DMS 273 (cell line): ENCODE data around the gene MYO16.
"Not testable (repeated sequence)": the region's sequence is repeated elsewhere in the genome, so short reads cannot be mapped to it uniquely, and the experiment has no call there.

ENCODE experiments used
- DNase-seq: peaks from one replicate; lab custom pipeline; 2025; ENCODE audit not compliant: unreplicated experiment; lab: John Stamatoyannopoulos, UW

MYO16 gene

GRCh38 chr13:109215377-109215776 is 586.0 kb downstream of the MYO16 start:
- no peak for DNase-seq

DNA sequence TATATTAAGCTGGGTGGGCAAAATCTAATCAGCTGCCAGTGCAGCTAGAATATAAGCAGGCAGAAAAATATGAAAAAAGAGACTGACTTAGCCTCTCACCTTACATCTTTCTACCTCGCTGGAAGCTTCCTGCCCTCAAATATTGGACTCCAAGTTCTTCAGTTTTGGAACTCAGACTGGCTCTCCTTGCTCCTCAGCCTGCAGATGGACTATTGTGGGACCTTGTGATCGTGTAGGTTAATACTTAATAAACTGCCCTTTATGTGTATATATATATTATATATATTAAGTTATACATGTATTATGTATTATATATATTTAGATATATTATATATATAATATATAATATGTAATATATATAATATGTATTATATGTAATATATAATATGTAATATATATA is 588.1 kb downstream of the MYO16 start:
- not testable (repeated sequence) for DNase-seq

DNA sequence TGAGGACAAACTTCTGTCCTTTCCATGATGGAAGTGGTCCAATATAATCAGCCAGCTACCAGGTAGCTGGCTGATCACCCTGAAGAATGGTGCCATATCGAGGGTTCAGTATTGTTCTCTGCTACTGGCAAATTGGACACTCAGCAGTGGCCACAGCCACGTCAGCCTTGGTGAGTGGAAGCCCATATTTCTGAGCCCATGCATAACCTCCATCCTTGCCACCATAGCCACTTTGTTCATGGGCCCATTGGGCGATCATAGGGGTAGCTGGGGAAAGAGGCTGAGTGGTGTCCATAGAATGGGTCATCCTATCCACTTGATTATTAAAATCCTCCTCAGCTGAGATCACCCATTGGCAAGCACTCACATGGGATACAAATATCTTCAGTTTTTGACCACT is 591.2 kb downstream of the MYO16 start:
- no peak for DNase-seq

- DNase-seq: no peak
Observed at GRCh38 chr13:109224033-109224432, 594.6 kb downstream of the MYO16 start.

GRCh38 chr13:109226631-109227030 is 597.2 kb downstream of the MYO16 start:
- DNase-seq: no peak

DNA sequence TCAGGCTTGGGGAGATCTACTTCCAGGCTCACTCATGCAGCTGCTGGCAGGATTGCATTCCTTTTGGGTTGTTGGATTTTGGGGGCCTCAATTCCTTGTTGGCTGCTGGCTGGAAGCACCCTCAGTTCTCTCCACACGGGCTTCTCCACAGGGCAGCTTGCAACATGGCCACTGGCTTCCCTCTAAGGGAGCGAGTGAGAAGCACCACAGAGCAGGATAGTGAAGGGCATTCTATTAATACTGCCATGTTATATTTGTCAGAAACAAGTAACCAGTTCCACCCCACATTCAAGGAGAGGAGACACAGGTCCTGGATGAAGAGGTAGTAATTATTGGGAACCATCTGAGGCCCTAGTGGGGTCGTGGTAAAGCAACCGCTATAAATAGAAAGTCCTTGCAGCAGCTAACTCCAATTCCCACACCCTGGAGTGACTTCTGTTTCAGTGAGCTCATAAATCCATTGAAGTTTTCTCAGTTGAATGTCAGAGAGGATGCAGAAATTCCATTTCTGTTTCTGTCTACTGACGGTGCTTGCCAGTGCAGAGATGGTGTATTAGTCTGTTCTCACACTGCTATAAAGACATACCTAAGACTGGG is 598.0 kb downstream of the MYO16 start:
- DNase-seq: no peak

DNA sequence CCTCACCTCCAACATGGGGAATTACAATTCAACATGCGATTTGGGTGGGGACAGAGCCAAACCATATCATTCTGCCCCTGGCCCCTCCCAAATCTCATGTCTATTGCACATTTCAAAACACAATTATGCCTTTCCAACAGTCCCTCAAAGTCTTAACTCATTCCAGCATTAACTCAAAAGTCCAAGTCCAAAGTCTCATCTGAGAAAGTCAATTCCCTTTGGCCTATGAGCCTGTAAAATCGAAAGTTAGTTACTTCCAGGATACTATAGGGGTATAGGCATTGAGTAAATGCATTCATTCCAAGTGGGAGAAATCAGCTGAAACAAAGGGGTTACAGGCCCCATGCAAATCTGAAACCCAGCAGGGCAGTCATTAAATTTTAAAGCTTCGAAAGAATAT is 598.8 kb downstream of the MYO16 start:
- no peak for DNase-seq

- DNase-seq: no peak
Observed at GRCh38 chr13:109231888-109232287, 602.5 kb downstream of the MYO16 start.

DNA sequence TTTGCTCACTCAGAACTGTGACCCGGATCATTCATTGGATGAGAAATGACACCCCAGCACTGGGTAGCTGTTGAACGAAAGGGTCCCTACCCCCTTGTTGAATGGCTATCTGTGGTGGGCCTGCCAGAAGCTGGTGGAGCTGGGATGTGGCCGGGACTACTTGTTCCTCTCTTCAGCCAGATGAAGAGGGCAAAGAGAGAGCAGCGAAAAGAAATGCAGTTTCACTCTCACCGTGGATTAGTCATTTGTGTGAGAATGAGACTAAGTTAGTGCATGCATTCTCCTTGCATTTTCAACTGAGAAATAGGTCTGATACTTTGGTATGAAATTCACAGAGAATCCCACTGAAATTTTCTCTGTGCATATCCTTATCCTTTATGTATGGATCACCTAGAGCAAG is 603.9 kb downstream of the MYO16 start:
- DNase-seq: no peak

- no peak for DNase-seq
Observed at GRCh38 chr13:109235901-109236300, 606.5 kb downstream of the MYO16 start.

- no peak for DNase-seq
Observed at GRCh38 chr13:109241160-109241559, 611.7 kb downstream of the MYO16 start.

DNA sequence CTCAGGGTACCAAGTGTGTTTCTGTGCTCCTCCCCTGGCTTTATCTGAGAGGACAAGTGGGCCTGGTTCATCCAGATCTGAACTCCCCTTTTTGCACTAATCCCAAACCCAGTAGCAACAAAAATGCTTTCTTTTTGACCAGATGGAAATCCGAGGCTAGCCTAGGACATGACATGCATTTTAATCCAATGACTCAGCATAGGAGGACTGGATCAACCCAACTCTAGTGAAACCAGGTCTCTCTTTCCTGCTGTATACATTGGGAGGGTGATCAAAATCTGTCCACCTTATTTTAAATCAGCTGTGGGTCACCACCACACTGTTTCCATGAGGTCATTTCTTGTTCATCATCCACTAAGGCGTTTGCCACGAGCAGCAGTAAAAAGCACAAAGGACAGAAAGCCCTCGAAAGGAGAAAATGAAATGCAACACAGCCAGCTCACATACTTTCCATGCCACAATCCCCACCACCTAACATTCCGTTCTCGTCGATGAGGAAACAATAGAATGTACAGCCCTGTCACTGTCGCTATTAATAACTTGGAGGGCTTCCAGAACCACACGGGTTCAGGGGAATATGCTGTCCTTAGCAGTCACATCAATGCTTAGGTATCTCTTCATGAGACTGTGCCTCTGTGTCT is 614.0 kb downstream of the MYO16 start:
- no peak for DNase-seq

GRCh38 chr13:109244566-109244965 is 615.2 kb downstream of the MYO16 start:
- DNase-seq: no peak

DNA sequence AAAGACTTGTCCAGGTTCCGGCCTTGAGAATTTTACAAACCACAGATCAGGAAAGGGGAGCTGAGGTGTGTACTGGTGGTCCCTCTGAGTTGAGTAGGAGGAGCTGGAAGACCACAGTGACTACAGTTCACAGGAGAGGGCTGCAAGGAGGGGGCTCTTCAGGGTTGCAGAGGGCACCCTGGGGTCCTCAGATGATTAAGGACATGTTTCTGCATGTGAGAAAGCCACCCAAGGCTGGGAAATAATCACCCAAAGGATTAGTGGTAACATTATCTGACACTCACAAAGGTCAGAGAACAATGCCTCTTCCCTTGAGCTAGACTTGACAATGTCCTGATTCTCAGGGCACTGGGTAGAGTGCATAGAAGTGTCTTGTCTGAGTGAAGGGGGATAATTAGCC is 616.6 kb downstream of the MYO16 start:
- DNase-seq: no peak

DNA sequence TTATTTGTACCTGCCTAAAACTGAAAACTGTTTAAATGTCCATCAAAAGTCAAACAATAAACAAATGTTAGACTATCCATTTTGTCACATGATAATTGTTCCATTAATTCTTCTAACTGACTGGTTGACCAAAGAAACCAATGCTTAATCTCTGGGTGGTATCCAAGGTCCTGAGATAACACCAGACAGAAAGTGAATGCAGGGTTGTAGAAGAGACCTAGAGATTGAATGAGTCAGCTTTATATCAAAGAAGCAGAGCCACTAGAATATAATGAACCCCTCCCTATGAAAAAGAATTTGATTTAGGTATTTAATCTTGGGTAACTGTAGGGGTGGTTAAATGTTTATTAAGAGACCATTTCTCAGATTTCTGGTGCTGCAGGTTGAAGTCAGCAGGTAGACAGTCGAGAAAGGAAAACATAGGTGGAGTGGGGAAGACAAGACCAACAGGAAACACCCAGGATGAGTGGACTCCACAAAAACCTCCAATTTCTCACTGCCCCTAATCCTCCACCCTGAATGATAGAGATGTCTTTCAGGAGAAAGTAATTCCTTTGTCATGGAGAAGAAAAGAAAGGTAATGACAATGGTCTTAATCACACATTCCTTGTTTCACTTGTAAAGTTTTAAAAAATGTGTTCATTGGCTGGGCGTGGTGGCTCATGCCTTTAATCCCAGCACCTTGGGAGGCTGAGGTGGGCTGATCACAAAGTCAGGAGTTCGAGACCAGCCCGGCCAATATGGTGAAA is 620.5 kb downstream of the MYO16 start:
- no peak for DNase-seq

DNA sequence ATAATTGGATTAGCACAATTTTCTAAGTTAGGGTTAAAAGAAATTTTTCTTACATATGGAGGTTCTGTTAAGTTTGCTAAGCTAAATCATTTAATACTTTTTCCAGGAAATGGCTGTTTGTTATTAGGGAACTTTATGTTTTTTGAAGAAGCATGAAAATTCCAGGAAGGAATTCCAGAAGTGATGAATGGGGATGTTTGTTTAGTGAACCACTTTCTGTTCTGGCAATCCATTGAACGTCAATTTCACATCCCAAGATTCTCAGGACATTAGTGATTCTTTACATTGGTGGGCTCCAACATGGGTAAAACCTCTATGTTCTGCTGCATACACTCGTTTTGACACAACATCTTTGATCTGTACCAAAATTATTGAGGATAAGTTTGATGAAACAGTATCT is 622.5 kb downstream of the MYO16 start:
- DNase-seq: no peak

- no peak for DNase-seq
Observed at GRCh38 chr13:109253316-109253715, 623.9 kb downstream of the MYO16 start.

- no peak for DNase-seq
Observed at GRCh38 chr13:109254274-109254673, 624.9 kb downstream of the MYO16 start.

DNA sequence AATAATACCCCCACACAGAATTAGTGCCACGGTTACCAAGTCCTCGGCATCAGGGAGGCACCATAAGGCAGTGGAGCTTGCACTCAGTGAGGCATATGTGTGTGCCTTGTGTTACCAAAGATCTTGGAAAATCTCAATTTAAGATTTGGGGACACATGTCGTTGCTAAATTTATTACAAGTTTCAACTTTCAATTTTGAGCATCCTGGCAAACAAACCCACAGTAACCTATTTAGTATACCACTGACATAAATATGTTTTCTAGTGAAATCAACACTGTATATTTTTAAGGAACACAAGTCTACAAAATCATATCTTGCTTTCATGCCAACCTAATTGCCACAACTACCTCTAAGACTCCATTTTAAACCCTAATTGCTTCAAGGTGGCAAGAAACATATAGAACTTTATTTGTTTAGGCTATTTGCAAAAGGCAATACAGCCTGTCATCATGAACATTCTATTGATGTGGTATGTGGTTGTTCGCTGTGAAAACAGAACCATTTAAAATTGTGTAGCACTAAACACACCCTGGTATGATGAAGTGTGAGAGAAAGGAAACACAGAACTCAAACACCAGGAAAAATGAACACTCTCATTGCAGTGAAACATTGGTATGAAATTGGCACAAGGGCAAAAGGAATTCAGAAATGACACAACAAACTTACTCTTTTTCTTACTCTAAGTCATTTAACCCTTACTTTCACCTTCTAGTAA is 625.9 kb downstream of the MYO16 start:
- no peak for DNase-seq

DNA sequence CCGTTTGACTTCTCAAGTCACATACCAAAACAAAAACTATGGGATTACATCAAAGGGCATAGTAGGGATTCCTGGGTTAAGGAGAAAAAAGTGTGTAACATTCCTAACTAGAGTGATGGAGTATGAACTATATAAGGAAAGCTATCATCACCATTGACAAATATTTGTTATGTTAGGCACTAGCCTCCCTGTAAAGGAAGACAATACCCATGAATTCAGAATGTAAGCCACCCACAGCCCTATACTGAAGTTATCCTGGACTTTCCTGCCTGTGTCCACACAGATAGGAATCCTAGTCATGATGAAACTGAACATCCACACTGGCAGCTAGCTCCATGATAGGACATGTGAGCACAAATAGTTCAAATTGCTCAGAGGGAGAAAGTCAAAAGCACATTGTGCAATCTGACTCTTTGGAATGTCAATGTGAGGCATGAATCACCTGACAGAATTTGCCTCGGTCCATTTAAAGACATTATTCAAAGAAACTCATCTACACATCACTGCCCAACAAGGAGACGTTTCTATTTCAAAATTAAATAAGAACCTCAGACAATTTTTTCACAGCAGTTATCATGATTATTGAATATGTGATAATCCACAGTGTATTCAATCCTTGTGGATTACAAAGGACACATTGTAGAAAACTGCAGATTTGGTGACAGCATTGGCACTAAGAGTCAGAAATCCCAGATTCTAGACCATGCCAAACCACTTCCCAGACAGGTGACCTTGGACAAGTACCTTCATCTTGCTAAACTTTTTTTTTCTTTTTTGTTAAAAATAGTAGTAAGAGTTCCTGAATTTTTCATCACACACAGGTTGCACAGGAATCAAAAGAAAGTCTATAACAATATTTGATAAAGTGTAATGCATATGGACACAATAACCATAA is 627.7 kb downstream of the MYO16 start:
- DNase-seq: no peak
